Smooth muscle cell (in vitro differentiated cells): ENCODE measurements around the gene ING1. TPM values are rescaled to one million over a fixed set of nuclear protein-coding genes. Genes with fewer than 3 reads are reported as not detected.
"Not testable (repeated sequence)": the region's sequence is repeated elsewhere in the genome, so short reads cannot be mapped to it uniquely, and the experiment has no call there.

Experiments
- DNase-seq: peaks from one replicate; lab custom pipeline; 2025; ENCODE audit not compliant: unreplicated experiment; lab: John Stamatoyannopoulos, UW
- H2AFZ ChIP-seq: fragments of 200-600 bp; sonication (generic); 2 replicates; pipeline ENCODE4 v1.6.0; 2016; ENCODE audit warnings: antibody characterized with exemption, low read depth, mild to moderate bottlenecking
- H3F3A ChIP-seq: fragments of 200-600 bp; sonication (generic); 2 replicates; pipeline ENCODE4 v1.6.0; 2017; ENCODE audit warnings: antibody characterized with exemption, low read depth
- H3K27ac ChIP-seq: fragments of 200-600 bp; sonication (generic); 2 replicates; pipeline ENCODE4 v1.5.1; 2016; ENCODE audit warnings: low read depth, mild to moderate bottlenecking
- H3K27me3 ChIP-seq: fragments of 200-600 bp; sonication (generic); 2 replicates; pipeline ENCODE4 v1.6.1; 2016; ENCODE audit warnings: low read depth, mild to moderate bottlenecking
- H3K36me3 ChIP-seq: fragments of 200-600 bp; sonication (generic); 2 replicates; pipeline ENCODE4 v1.5.1; 2016; ENCODE audit warnings: low read depth
- H3K4me1 ChIP-seq: fragments of 200-600 bp; sonication (generic); 2 replicates; pipeline ENCODE4 v1.5.1; 2016; ENCODE audit warnings: low read depth
- H3K4me2 ChIP-seq: fragments of 200-600 bp; sonication (generic); 2 replicates; pipeline ENCODE4 v1.6.0; 2016; ENCODE audit warnings: mild to moderate bottlenecking
- H3K4me3 ChIP-seq: fragments of 200-600 bp; sonication (generic); 2 replicates; pipeline ENCODE4 v1.5.1; 2016; ENCODE audit warnings: mild to moderate bottlenecking
- H3K79me2 ChIP-seq: fragments of 200-600 bp; sonication (generic); 2 replicates; pipeline ENCODE4 v1.6.0; 2016; ENCODE audit warnings: low read depth, mild to moderate bottlenecking
- H3K9ac ChIP-seq: fragments of 200-600 bp; sonication (generic); 2 replicates; pipeline ENCODE4 v1.6.0; 2016; ENCODE audit warnings: low read depth
- H3K9me3 ChIP-seq: fragments of 200-600 bp; sonication (generic); replicated peaks from 2 replicates; pipeline ENCODE4 v1.5.1; 2016; ENCODE audit warnings: low read depth
- H4K20me1 ChIP-seq: fragments of 200-600 bp; sonication (generic); 2 replicates; pipeline ENCODE4 v1.6.0; 2016; ENCODE audit warnings: low read depth
- WGBS: methylation state at CpG from one replicate; pipeline ENCODE4 v1.1.7; 2016; ENCODE audit warnings: low lambda C conversion rate; 5-methylcytosine and 5-hydroxymethylcytosine counted together
- polyA plus RNA-seq: library from polyadenylated mRNA; unstranded; fragments of >200 nt; fragmentation: Nextera tagmentation; extraction: Ambion mirVana; gene quantifications from 2 replicates; pipeline ENCODE4 v1.2.1, GENCODE V29; 2016
- total RNA-seq: library from RNA; depleted of rRNA; stranded (reverse); fragments of >200 nt; gene quantifications from 2 replicates; pipeline ENCODE4 v1.2.3, GENCODE V29; 2014
- TF ChIP-seq, protein P1 (sequence below): fragments of 200-600 bp; sonication (generic); IDR thresholded peaks from 2 replicates; pipeline ENCODE4 v1.5.1; 2017; ENCODE audit warnings: borderline replicate concordance, mild to moderate bottlenecking, antibody characterized with exemption; ENCODE audit not compliant: insufficient read depth, poor library complexity, severe bottlenecking

ING1 gene
- total and polyA plus RNA-seq, 2 experiments from 2014 or later, result 13.8 to 29.3 TPM

DNA sequence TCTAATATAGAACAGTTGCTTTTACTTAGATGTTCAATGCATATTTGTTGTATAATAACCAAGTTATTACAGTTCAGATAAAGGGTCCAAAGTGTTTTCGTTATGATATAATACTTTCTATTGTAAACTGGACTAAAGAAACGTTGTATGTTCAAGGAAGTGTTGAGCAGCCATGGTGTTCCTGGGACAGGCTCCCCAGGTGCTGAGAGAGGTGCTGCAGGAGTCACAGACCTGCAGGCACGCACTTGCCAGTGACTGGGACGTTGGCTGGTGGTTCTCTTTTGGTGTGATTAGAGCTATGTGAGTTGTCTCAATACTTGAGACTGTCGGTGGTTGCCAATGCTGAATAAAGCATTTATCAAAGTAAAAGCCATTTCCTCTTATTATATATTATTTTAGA, 9.5 kb downstream of the ING1 start:
- Histone ChIP-seq H3K9me3 (no peaks in the 10 kb centered on the region), H3F3A (peaks cover 6% of the 10 kb centered on the region), H3K4me2 (no peak overlapping the region), H4K20me1 (peaks cover 58% of the 10 kb centered on the region), H3K36me3 (peaks cover 3% of the 10 kb centered on the region), H3K27me3 (no peaks in the 10 kb centered on the region), H2AFZ (no peak overlapping the region), H3K4me1 (peaks cover 4% of the 10 kb centered on the region), H3K9ac (no peak overlapping the region), H3K79me2 (peaks cover 49% of the 10 kb centered on the region), H3K4me3 (no peak overlapping the region), H3K27ac (no peak overlapping the region)
- TF ChIP-seq, protein P1, sequence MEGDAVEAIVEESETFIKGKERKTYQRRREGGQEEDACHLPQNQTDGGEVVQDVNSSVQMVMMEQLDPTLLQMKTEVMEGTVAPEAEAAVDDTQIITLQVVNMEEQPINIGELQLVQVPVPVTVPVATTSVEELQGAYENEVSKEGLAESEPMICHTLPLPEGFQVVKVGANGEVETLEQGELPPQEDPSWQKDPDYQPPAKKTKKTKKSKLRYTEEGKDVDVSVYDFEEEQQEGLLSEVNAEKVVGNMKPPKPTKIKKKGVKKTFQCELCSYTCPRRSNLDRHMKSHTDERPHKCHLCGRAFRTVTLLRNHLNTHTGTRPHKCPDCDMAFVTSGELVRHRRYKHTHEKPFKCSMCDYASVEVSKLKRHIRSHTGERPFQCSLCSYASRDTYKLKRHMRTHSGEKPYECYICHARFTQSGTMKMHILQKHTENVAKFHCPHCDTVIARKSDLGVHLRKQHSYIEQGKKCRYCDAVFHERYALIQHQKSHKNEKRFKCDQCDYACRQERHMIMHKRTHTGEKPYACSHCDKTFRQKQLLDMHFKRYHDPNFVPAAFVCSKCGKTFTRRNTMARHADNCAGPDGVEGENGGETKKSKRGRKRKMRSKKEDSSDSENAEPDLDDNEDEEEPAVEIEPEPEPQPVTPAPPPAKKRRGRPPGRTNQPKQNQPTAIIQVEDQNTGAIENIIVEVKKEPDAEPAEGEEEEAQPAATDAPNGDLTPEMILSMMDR, result no peak
- WGBS, result 88% methylated on average over 5 of the region's 5 CpGs
- no peak for DNase-seq

DNA sequence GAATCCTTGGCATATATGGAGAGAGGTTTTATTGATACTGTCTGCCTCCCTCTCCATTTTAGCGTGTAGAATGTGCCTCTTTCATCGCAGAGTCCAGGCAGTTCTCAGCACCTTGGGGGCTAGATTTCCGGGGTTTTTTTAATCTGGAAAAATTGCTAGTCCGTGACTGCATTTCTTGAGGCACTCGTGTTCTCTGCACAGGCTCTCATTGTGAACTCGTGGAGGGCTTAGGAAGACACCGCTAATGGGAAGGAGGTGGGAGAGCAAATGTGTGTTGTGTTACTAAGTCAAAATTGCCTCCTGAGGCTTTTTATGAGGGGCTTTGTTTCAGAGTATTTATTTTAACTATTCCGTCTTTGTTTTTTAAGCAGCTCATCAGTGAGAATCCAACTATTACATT, 10.1 kb downstream of the ING1 start:
- no peak overlapping the region for H3K27ac ChIP-seq
- DNase-seq, result no peak
- H3K9me3 ChIP-seq, result no peaks in the 10 kb centered on the region
- no peak overlapping the region for H2AFZ ChIP-seq
- no peaks in the 10 kb centered on the region for H3K27me3 ChIP-seq
- H3F3A ChIP-seq, result peaks cover 6% of the 10 kb centered on the region
- H3K4me3 ChIP-seq, result no peak overlapping the region
- TF ChIP-seq, protein P1, result no peak
- H3K4me1 ChIP-seq, result no peaks in the 10 kb centered on the region
- H3K4me2 ChIP-seq, result no peak overlapping the region
- H3K79me2 ChIP-seq, result peaks cover 43% of the 10 kb centered on the region
- peaks cover 3% of the 10 kb centered on the region for H3K36me3 ChIP-seq
- 85% methylated on average over 8 of the region's 8 CpGs for WGBS
- H3K9ac ChIP-seq, result no peak overlapping the region
- H4K20me1 ChIP-seq, result peaks cover 53% of the 10 kb centered on the region

DNA sequence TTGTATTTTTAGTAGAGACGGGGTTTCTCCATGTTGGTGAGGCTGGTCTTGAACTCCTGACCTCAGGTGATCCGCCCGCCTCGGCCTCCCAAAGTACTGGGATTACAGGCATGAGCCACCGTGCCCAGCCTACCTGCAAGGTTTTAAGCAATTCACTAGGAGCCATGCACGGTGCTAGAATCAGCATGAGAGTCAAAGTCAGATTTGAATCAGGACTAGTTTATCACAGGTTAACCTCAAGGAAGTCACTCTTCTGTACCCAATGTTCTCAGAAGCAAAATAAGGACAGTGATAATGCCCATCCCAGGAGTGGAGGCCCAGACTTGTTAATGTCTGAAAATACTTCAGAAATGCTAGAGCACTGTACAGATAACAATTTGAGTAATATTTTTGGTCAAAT, 12.7 kb downstream of the ING1 start:
- H2AFZ ChIP-seq, H3K27me3 ChIP-seq, DNase-seq, H3F3A ChIP-seq, H3K4me3 ChIP-seq, H3K4me1 ChIP-seq, H3K36me3 ChIP-seq, H3K9ac ChIP-seq, H3K27ac ChIP-seq, H3K9me3 ChIP-seq, H3K4me2 ChIP-seq: not testable (repeated sequence)
- 100% methylated on average over 6 of the region's 6 CpGs for WGBS
- H3K79me2 ChIP-seq, result peaks cover 17% of the 10 kb centered on the region
- H4K20me1 ChIP-seq, result peaks cover 27% of the 10 kb centered on the region

- no peak for DNase-seq
- no peaks in the 10 kb centered on the region for H3K4me1 ChIP-seq
- no peak overlapping the region for H3K4me3 ChIP-seq
- H4K20me1 ChIP-seq, result peaks cover 21% of the 10 kb centered on the region
- H3K36me3 ChIP-seq, result no peaks in the 10 kb centered on the region
- WGBS, result 96% methylated on average over 9 of the region's 9 CpGs
- H3K9ac ChIP-seq, result no peak overlapping the region
- no peak overlapping the region for H2AFZ ChIP-seq
- TF ChIP-seq, protein P1, result no peak
- no peaks in the 10 kb centered on the region for H3K27me3 ChIP-seq
- peaks cover 6% of the 10 kb centered on the region for H3F3A ChIP-seq
- no peaks in the 10 kb centered on the region for H3K9me3 ChIP-seq
- no peak overlapping the region for H3K27ac ChIP-seq
- no peak overlapping the region for H3K4me2 ChIP-seq
- peaks cover 11% of the 10 kb centered on the region for H3K79me2 ChIP-seq
Observed at GRCh38 chr13:110726726-110727125, 13.2 kb downstream of the ING1 start.
